Activated naive CD4-positive, alpha-beta T cell treated with anti-CD3 and anti-CD28 coated beads, Interleukin-2, amount 50 U/mL, for 16 hours (primary cell): ENCODE data around the gene AGBL4.
"Not testable (repeated sequence)": the region's sequence is repeated elsewhere in the genome, so short reads cannot be mapped to it uniquely, and the experiment has no call there.

Source experiments
- DNase-seq: peaks from one replicate; pipeline ENCODE4 v3.0.0-alpha.2; 2020

AGBL4 gene

GRCh38 chr1:49016030-49016977 is 1007.5 kb downstream of the AGBL4 start:
- no peak for DNase-seq

- DNase-seq: no peak
These were observed 1010.7 kb downstream of the AGBL4 start for GRCh38 chr1:49013079-49013478.

- not testable (repeated sequence) for DNase-seq
These were observed 1020.8 kb downstream of the AGBL4 start for GRCh38 chr1:49002981-49003380.

GRCh38 chr1:48999321-48999720 is 1024.4 kb downstream of the AGBL4 start:
- DNase-seq: no peak

GRCh38 chr1:48996311-48996710 is 1027.4 kb downstream of the AGBL4 start:
- no peak for DNase-seq

- no peak for DNase-seq
These were observed 1035.0 kb downstream of the AGBL4 start for GRCh38 chr1:48988633-48989197.

- no peak for DNase-seq
These were observed 1043.8 kb downstream of the AGBL4 start for GRCh38 chr1:48979940-48980339.

- DNase-seq: no peak
These were observed 1045.3 kb downstream of the AGBL4 start for GRCh38 chr1:48978413-48978812.

GRCh38 chr1:48977273-48977672 is 1046.5 kb downstream of the AGBL4 start:
- no peak for DNase-seq

GRCh38 chr1:48969971-48970370 is 1053.8 kb downstream of the AGBL4 start:
- no peak for DNase-seq

- no peak for DNase-seq
These were observed 1056.4 kb downstream of the AGBL4 start for GRCh38 chr1:48967318-48967717.

- no peak for DNase-seq
These were observed 1057.2 kb downstream of the AGBL4 start for GRCh38 chr1:48966583-48966982.

GRCh38 chr1:48960320-48960719 is 1063.4 kb downstream of the AGBL4 start:
- DNase-seq: no peak

- no peak for DNase-seq
These were observed 1068.0 kb downstream of the AGBL4 start for GRCh38 chr1:48955774-48956173.

- no peak for DNase-seq
These were observed 1070.1 kb downstream of the AGBL4 start for GRCh38 chr1:48953617-48954016.

- DNase-seq: no peak
These were observed 1075.2 kb downstream of the AGBL4 start for GRCh38 chr1:48948562-48948961.

GRCh38 chr1:48947761-48948537 is 1075.8 kb downstream of the AGBL4 start:
- DNase-seq: no peak

- DNase-seq: no peak
These were observed 1077.7 kb downstream of the AGBL4 start for GRCh38 chr1:48946070-48946469.

GRCh38 chr1:48944811-48945210 is 1078.9 kb downstream of the AGBL4 start:
- DNase-seq: no peak

GRCh38 chr1:48943826-48944225 is 1079.9 kb downstream of the AGBL4 start:
- no peak for DNase-seq

- no peak for DNase-seq
These were observed 1080.4 kb downstream of the AGBL4 start for GRCh38 chr1:48943393-48943792.

- no peak for DNase-seq
These were observed 1082.6 kb downstream of the AGBL4 start for GRCh38 chr1:48940962-48941732.

- DNase-seq: no peak
These were observed 1083.4 kb downstream of the AGBL4 start for GRCh38 chr1:48940354-48940753.
